PC-3 (cell line): ENCODE data around the gene SF3A1. TPM values are rescaled to one million over a fixed set of nuclear protein-coding genes. Genes with fewer than 3 reads are reported as not detected.

Source experiments
- ATAC-seq: fragments of 200-7000 bp; cut with Tn5 transposase; 2 replicates; pipeline ENCODE4 v1.9.1; 2020; ENCODE audit warnings: mild to moderate bottlenecking, moderate library complexity
- BruUV-seq: library from RNA; stranded (reverse); fragments of 400-500 nt; replicated peaks from 2 replicates; lab custom pipeline; 2021; lab: Mats Ljungman, UMichigan
- CTCF ChIA-PET: fragments of 300-600 bp; sonication (Branson Sonifier 250); formaldehyde crosslinking; loops from one replicate; lab custom pipeline; 2022; ENCODE audit warnings: antibody characterized with exemption; lab: Charles Lee
- POLR2A ChIA-PET: fragments of 300-600 bp; sonication (Branson Sonifier 250); formaldehyde crosslinking; loops from one replicate; lab custom pipeline; 2022; ENCODE audit warnings: antibody characterized with exemption; ENCODE audit not compliant: unreplicated experiment; lab: Charles Lee
- DNase-seq: peaks from one replicate; pipeline ENCODE4 v3.0.0-alpha.2; 2015
- H2AFZ ChIP-seq: fragments of 300-600 bp; sonication (generic); 2 replicates; pipeline ENCODE4 v1.6.0; 2016; ENCODE audit warnings: antibody characterized with exemption, low read length
- H3F3A ChIP-seq: fragments of 300-600 bp; sonication (generic); one replicate; pipeline ENCODE4 v1.6.0; 2017; ENCODE audit warnings: antibody characterized with exemption, low read length, control low read depth, mild to moderate bottlenecking; ENCODE audit not compliant: unreplicated experiment
- H3K27ac ChIP-seq: fragments of 300-600 bp; sonication (generic); 2 replicates; pipeline ENCODE4 v1.5.1; 2016; ENCODE audit warnings: mild to moderate bottlenecking, low read length
- H3K27me3 ChIP-seq: fragments of 300-600 bp; sonication (generic); 2 replicates; pipeline ENCODE4 v1.6.1; 2016; ENCODE audit warnings: low read length, mixed read lengths
- H3K36me3 ChIP-seq: fragments of 300-600 bp; sonication (generic); 2 replicates; pipeline ENCODE4 v1.6.1; 2016; ENCODE audit warnings: low read depth, mixed run types, low read length, mixed read lengths
- H3K4me1 ChIP-seq: fragments of 300-600 bp; sonication (generic); 2 replicates; pipeline ENCODE4 v1.5.1; 2016; ENCODE audit warnings: low read length; ENCODE audit not compliant: insufficient read depth
- H3K4me2 ChIP-seq: fragments of 300-600 bp; sonication (generic); 2 replicates; pipeline ENCODE4 v1.6.0; 2016; ENCODE audit warnings: low read length
- H3K4me3 ChIP-seq: fragments of 300-600 bp; sonication (generic); 2 replicates; pipeline ENCODE4 v1.5.1; 2016; ENCODE audit warnings: mild to moderate bottlenecking, low read length, mixed read lengths
- H3K79me2 ChIP-seq: fragments of 300-600 bp; sonication (generic); 2 replicates; pipeline ENCODE4 v1.6.1; 2017; ENCODE audit warnings: low read length, mixed read lengths
- H3K9ac ChIP-seq: fragments of 300-600 bp; sonication (generic); 2 replicates; pipeline ENCODE4 v1.6.0; 2016; ENCODE audit warnings: mild to moderate bottlenecking, low read length
- H3K9me2 ChIP-seq: fragments of 300-600 bp; sonication (generic); replicated peaks from 2 replicates; pipeline ENCODE4 v1.6.1; 2016; ENCODE audit warnings: mixed run types, low read length, mixed read lengths
- H3K9me3 ChIP-seq: fragments of 300-600 bp; sonication (generic); 2 replicates; pipeline ENCODE4 v1.6.1; 2016; ENCODE audit warnings: low read length, mixed read lengths
- H4K20me1 ChIP-seq: fragments of 300-600 bp; sonication (generic); 2 replicates; pipeline ENCODE4 v1.6.1; 2016; ENCODE audit warnings: low read length, mixed read lengths
- CTCF ChIP-seq: fragments of 300-600 bp; sonication (generic); conservative IDR thresholded peaks from 2 replicates; pipeline ENCODE4 v1.5.1; 2017; ENCODE audit warnings: antibody characterized with exemption, low read depth, mild to moderate bottlenecking, low read length
- EZH2 ChIP-seq: fragments of 300-600 bp; sonication (generic); IDR thresholded peaks from one replicate; pipeline ENCODE4 v1.6.1; 2017; ENCODE audit warnings: antibody characterized with exemption, mild to moderate bottlenecking, low read length; ENCODE audit not compliant: unreplicated experiment
- EZH2phosphoT487 ChIP-seq: fragments of 300-600 bp; sonication (generic); IDR thresholded peaks from 2 replicates; pipeline ENCODE4 v1.6.1; 2018; ENCODE audit warnings: mild to moderate bottlenecking, antibody characterized with exemption, low read length, borderline replicate concordance
- intact Hi-C: fragments of 100-400 bp; cut with micrococcal nuclease; formaldehyde crosslinking; loops from 2 replicates; pipeline ENCODE4 v1.9.0; 2023
- total RNA-seq: library from RNA; depleted of rRNA; stranded (reverse); fragments of >200 nt; gene quantifications from 2 replicates; pipeline ENCODE4 v1.2.3, GENCODE V29; 2014

The SF3A1 gene
- total RNA-seq, 1 experiment from 2014 or later: 59.2 TPM

GRCh38 chr22:30305519-30305905 is 51.2 kb downstream of the SF3A1 start:
- H3K79me2 ChIP-seq: peaks cover 59% of the 10 kb centered on the region
- H3K27me3 ChIP-seq: no peaks in the 10 kb centered on the region
- 0 out of 2 replicates have a peak overlapping the region, but pooled peaks have one; percentile 13 for H3K4me3 ChIP-seq
- H3K9ac ChIP-seq: peak overlapping the region; percentile 56
- H3K36me3 ChIP-seq: peaks cover 7% of the 10 kb centered on the region; the same call in 1 of the 2 replicates
- H3K9me3 ChIP-seq: no peaks in the 10 kb centered on the region
- BruUV-seq: no TSS peak
- ChIA-PET POLR2A (no interaction called here), CTCF (no interaction called here)
- H3K4me1 ChIP-seq: peaks cover 77% of the 10 kb centered on the region
- no peak for DNase-seq
- no peak overlapping the region for H2AFZ ChIP-seq
- peak; percentile 43 for ATAC-seq
- intact Hi-C loops: no loop called here
- peak overlapping the region; percentile 97 for H3K27ac ChIP-seq
- no peaks in the 10 kb centered on the region for H4K20me1 ChIP-seq
- H3K4me2 ChIP-seq: peak overlapping the region; percentile 64
- H3F3A ChIP-seq: peaks cover 10% of the 10 kb centered on the region
- no peak for TF ChIP-seq CTCF
- no peak for TF ChIP-seq EZH2
- no peak for TF ChIP-seq EZH2phosphoT487
- H3K9me2 ChIP-seq: no peaks in the 10 kb centered on the region

GRCh38 chr22:30304495-30305244 is 52.0 kb downstream of the SF3A1 start:
- Histone ChIP-seq H3K4me3 (peak overlapping the region; percentile 37; the same call in 1 of the 2 replicates), H3K4me1 (peaks cover 72% of the 10 kb centered on the region), H3K27me3 (no peaks in the 10 kb centered on the region), H3K79me2 (peaks cover 50% of the 10 kb centered on the region), H2AFZ (no peak overlapping the region), H3K4me2 (peak overlapping the region; percentile 64), H3K27ac (peak overlapping the region; percentile 97), H3K36me3 (peaks cover 7% of the 10 kb centered on the region; the same call in 1 of the 2 replicates), H3K9ac (peak overlapping the region; percentile 56), H3F3A (peaks cover 10% of the 10 kb centered on the region), H3K9me2 (no peaks in the 10 kb centered on the region), H3K9me3 (no peaks in the 10 kb centered on the region), H4K20me1 (no peaks in the 10 kb centered on the region)
- intact Hi-C loops: no loop called here
- ChIA-PET CTCF (no interaction called here), POLR2A (interaction anchor here (0.5 kb wide), 1 partner anchor 18 kb away, joined by 3 read pairs; no protein-coding TSS in a partner anchor)
- TF ChIP-seq EZH2phosphoT487: no peak
- no peak for TF ChIP-seq CTCF
- no peak for TF ChIP-seq EZH2
- DNase-seq (peak; percentile 86), ATAC-seq (peak; percentile 64)
- BruUV-seq: no TSS peak

GRCh38 chr22:30302810-30303138 is 53.9 kb downstream of the SF3A1 start:
- Histone ChIP-seq H4K20me1 (no peaks in the 10 kb centered on the region), H3K9me2 (no peaks in the 10 kb centered on the region), H3K27ac (peak overlapping the region; percentile 97), H2AFZ (no peak overlapping the region), H3K4me3 (no peak overlapping the region), H3K27me3 (no peaks in the 10 kb centered on the region), H3K79me2 (peaks cover 36% of the 10 kb centered on the region), H3F3A (peaks cover 10% of the 10 kb centered on the region), H3K4me2 (peak overlapping the region; percentile 32), H3K9me3 (no peaks in the 10 kb centered on the region), H3K9ac (0 out of 2 replicates have a peak overlapping the region, but pooled peaks have one; percentile 15), H3K36me3 (peaks cover 7% of the 10 kb centered on the region; the same call in 1 of the 2 replicates), H3K4me1 (peaks cover 80% of the 10 kb centered on the region)
- ATAC-seq: no peak
- intact Hi-C loops: no loop called here
- ChIA-PET POLR2A (no interaction called here), CTCF (no interaction called here)
- no peak for DNase-seq
- no TSS peak for BruUV-seq
- TF ChIP-seq EZH2phosphoT487 (no peak), CTCF (no peak), EZH2 (no peak)
